Activated CD4-positive, alpha-beta T cell treated with anti-CD3 and anti-CD28 coated beads, Interleukin-2, Interleukin-6, amounts not matched to agents 100 ng/mL and 50 ng/mL, durations not matched to agents 16 hours and 8 hours (primary cell): Measurements from ENCODE around the gene ZNF555.
"Not testable (repeated sequence)": the region's sequence is repeated elsewhere in the genome, so short reads cannot be mapped to it uniquely, and the experiment has no call there.

Experiments used
- DNase-seq: peaks from one replicate; pipeline ENCODE4 v3.0.0-alpha.2; 2020

Gene ZNF555

GRCh38 chr19:2840794-2841791 lies at the start of gene ZNF555:
Gene ZNF555 (plus strand): TSS chr19:2841475. CDS start chr19:2841573, 98 bp downstream.
- DNase-seq: peak; percentile 97

- DNase-seq: no peak
Measured at GRCh38 chr19:2791876-2792275, 49.4 kb upstream of the ZNF555 start.

- DNase-seq: not testable (repeated sequence)
Measured at GRCh38 chr19:2792666-2793065, 48.6 kb upstream of the ZNF555 start.

GRCh38 chr19:2793126-2793525 lies 48.1 kb upstream of the ZNF555 start:
- DNase-seq: no peak

GRCh38 chr19:2793577-2793976 lies 47.7 kb upstream of the ZNF555 start:
- no peak for DNase-seq

- DNase-seq: no peak
Measured at GRCh38 chr19:2795827-2796658, 45.2 kb upstream of the ZNF555 start.

- no peak for DNase-seq
Measured at GRCh38 chr19:2796659-2797266, 44.5 kb upstream of the ZNF555 start.

GRCh38 chr19:2797280-2797679 lies 44.0 kb upstream of the ZNF555 start:
- no peak for DNase-seq

GRCh38 chr19:2798158-2798685 lies 43.1 kb upstream of the ZNF555 start:
- no peak for DNase-seq

GRCh38 chr19:2798733-2799132 lies 42.5 kb upstream of the ZNF555 start:
- no peak for DNase-seq

GRCh38 chr19:2799273-2800020 lies 41.8 kb upstream of the ZNF555 start:
- DNase-seq: no peak

- DNase-seq: no peak
Measured at GRCh38 chr19:2800506-2800905, 40.8 kb upstream of the ZNF555 start.

- no peak for DNase-seq
Measured at GRCh38 chr19:2802826-2803225, 38.4 kb upstream of the ZNF555 start.

GRCh38 chr19:2803486-2804155 lies 37.7 kb upstream of the ZNF555 start:
- DNase-seq: no peak

- DNase-seq: no peak
Measured at GRCh38 chr19:2804156-2805004, 36.9 kb upstream of the ZNF555 start.

GRCh38 chr19:2805261-2805900 lies 35.9 kb upstream of the ZNF555 start:
- DNase-seq: no peak

- DNase-seq: no peak
Measured at GRCh38 chr19:2805991-2806649, 35.2 kb upstream of the ZNF555 start.

- no peak for DNase-seq
Measured at GRCh38 chr19:2806736-2807378, 34.4 kb upstream of the ZNF555 start.
